ENCODE results near the gene GPR158.
"Not testable (repeated sequence)": the region's sequence is repeated elsewhere in the genome, so short reads cannot be mapped to it uniquely, and the experiment has no call there.

- TF ChIP-seq CTCF (conservative IDR thresholded peaks at IDR 0.05); EZH2 (IDR thresholded peaks at IDR 0.05; ENCODE audit: low read depth): not testable (repeated sequence)
Observed at GRCh38 chr10:25317596-25318211, 142.9 kb downstream of the GPR158 start.
